HG02763 (cell line): ENCODE results near the gene ERVW-1.
A peak's percentile ranks its signal among the peaks of the same experiment; 100 is the strongest.
"Not testable (repeated sequence)": the region's sequence is repeated elsewhere in the genome, so short reads cannot be mapped to it uniquely, and the experiment has no call there.

Source experiments
- ATAC-seq: cut with Tn5 transposase; IDR thresholded peaks from one replicate; pipeline ENCODE4 v1.9.1; 2021; ENCODE audit warnings: mild to moderate bottlenecking, moderate library complexity; ENCODE audit not compliant: unreplicated experiment

The ERVW-1 gene

GRCh38 chr7:92475261-92475770, 2.4 kb downstream of the ERVW-1 start:
- not testable (repeated sequence) for ATAC-seq

- ATAC-seq = not testable (repeated sequence)
Observed at GRCh38 chr7:92473989-92474388, 3.8 kb downstream of the ERVW-1 start.

GRCh38 chr7:92468589-92468988, 9.2 kb downstream of the ERVW-1 start:
- not testable (repeated sequence) for ATAC-seq

- no peak for ATAC-seq
Observed at GRCh38 chr7:92466682-92467081, 11.1 kb downstream of the ERVW-1 start.

- no peak for ATAC-seq
Observed at GRCh38 chr7:92464515-92464914, 13.2 kb downstream of the ERVW-1 start.

GRCh38 chr7:92462560-92462959, 15.2 kb downstream of the ERVW-1 start:
- ATAC-seq = no peak

GRCh38 chr7:92461027-92462003, 16.4 kb downstream of the ERVW-1 start:
- peak; percentile 58 for ATAC-seq

- no peak for ATAC-seq
Observed at GRCh38 chr7:92460510-92460909, 17.2 kb downstream of the ERVW-1 start.

- ATAC-seq = no peak
Observed at GRCh38 chr7:92460109-92460508, 17.6 kb downstream of the ERVW-1 start.

- ATAC-seq = no peak
Observed at GRCh38 chr7:92456236-92456635, 21.5 kb downstream of the ERVW-1 start.

- ATAC-seq = no peak
Observed at GRCh38 chr7:92451645-92452044, 26.1 kb downstream of the ERVW-1 start.

GRCh38 chr7:92448205-92448747, 29.5 kb downstream of the ERVW-1 start:
- peak; percentile 36 for ATAC-seq

GRCh38 chr7:92447345-92448204, 30.2 kb downstream of the ERVW-1 start, which contains the start of gene GATAD1:
GATAD1 (plus strand) TSS chr7:92447482; CDS start chr7:92447730, 248 bp downstream.
- peak; percentile 90 for ATAC-seq

- ATAC-seq = no peak
Observed at GRCh38 chr7:92446869-92447344, 30.8 kb downstream of the ERVW-1 start.

- ATAC-seq = not testable (repeated sequence)
Observed at GRCh38 chr7:92442720-92443119, 35.0 kb downstream of the ERVW-1 start.

GRCh38 chr7:92437956-92438491, 39.7 kb downstream of the ERVW-1 start:
- ATAC-seq = no peak

GRCh38 chr7:92436612-92437445, 40.9 kb downstream of the ERVW-1 start:
- ATAC-seq = no peak

GRCh38 chr7:92435542-92435941, 42.2 kb downstream of the ERVW-1 start:
- no peak for ATAC-seq

- ATAC-seq = no peak
Observed at GRCh38 chr7:92433019-92433418, 44.7 kb downstream of the ERVW-1 start.
